Activated T-cell treated with anti-CD3 and anti-CD28 coated beads, Interleukin-2, amount 50 U/mL, for 72 hours (primary cell): ENCODE measurements around the gene WFDC1. TPM values are rescaled to one million over a fixed set of nuclear protein-coding genes. Genes with fewer than 3 reads are reported as not detected.
A peak's percentile ranks its signal among the peaks of the same experiment; 100 is the strongest.

ENCODE experiments used
- ATAC-seq, 2 donors: fragments of 150-1000 bp; cut with Tn5 transposase; replicated peaks in 1 of 2; 2 replicates each; pipeline ENCODE4 v1.10.0; 2021; ENCODE audit warnings: moderate library complexity in 2 of 2, mild to moderate bottlenecking in 1 of 2
- DNase-seq, 2 donors: peaks; one replicate each; pipeline ENCODE4 v3.0.0; 2021 to 2022; ENCODE audit warnings: mixed read lengths in 1 of 2
- H3K27ac Mint-ChIP-seq: one replicate; pipeline ENCODE4 v1.8.0; 2022; ENCODE audit warnings: mild to moderate bottlenecking, moderate library complexity, mixed read lengths
- H3K27me3 Mint-ChIP-seq: one replicate; pipeline ENCODE4 v1.8.0; 2022; ENCODE audit warnings: low read depth, mixed read lengths
- H3K36me3 Mint-ChIP-seq, 2 donors: one replicate each; pipeline ENCODE4 v1.8.0; 2022; ENCODE audit warnings: mixed read lengths in 2 of 2, mild to moderate bottlenecking in 1 of 2; ENCODE audit not compliant: insufficient read depth in 2 of 2
- H3K4me1 Mint-ChIP-seq: one replicate; pipeline ENCODE4 v1.8.0; 2022; ENCODE audit warnings: low read depth, mixed read lengths
- H3K4me3 Mint-ChIP-seq, 2 donors: one replicate each; pipeline ENCODE4 v1.8.0; 2022; ENCODE audit warnings: mild to moderate bottlenecking in 2 of 2, mixed read lengths in 2 of 2, moderate library complexity in 2 of 2
- H3K9me3 Mint-ChIP-seq, 2 donors: one replicate each; pipeline ENCODE4 v1.8.0; 2022; ENCODE audit warnings: mixed read lengths in 2 of 2
- total RNA-seq, 2 donors: library from RNA; stranded (reverse); gene quantifications; one replicate each; pipeline ENCODE4 v1.2.3, GENCODE V29; 2022

The WFDC1 gene
- total RNA-seq, 2 donors from 2014 or later, result not detected

- Mint-ChIP-seq H3K27me3 (peaks cover 46% of the 10 kb centered on the region), H3K4me1 (peaks cover 5% of the 10 kb centered on the region), H3K36me3 (no peaks in the 10 kb centered on the region), H3K9me3 (no peaks in the 10 kb centered on the region), H3K27ac (no peak overlapping the region), H3K4me3 (no peak overlapping the region)
- ATAC-seq (peak in 1 of 2 donors; percentile 46), DNase-seq (no peak)
These were observed 79.3 kb downstream of the WFDC1 start for GRCh38 chr16:84373907-84374489.

GRCh38 chr16:84378099-84378498 lies 83.4 kb downstream of the WFDC1 start:
- ATAC-seq, result no peak
- peaks cover 39% of the 10 kb centered on the region for H3K27me3 Mint-ChIP-seq
- H3K4me3 Mint-ChIP-seq, result no peak overlapping the region
- DNase-seq, result no peak
- H3K4me1 Mint-ChIP-seq, result peaks cover 11% of the 10 kb centered on the region
- H3K36me3 Mint-ChIP-seq, result peaks cover 0 to 2% of the 10 kb centered on the region in 2 donors
- no peak overlapping the region for H3K27ac Mint-ChIP-seq
- H3K9me3 Mint-ChIP-seq, result peaks cover 0 to 2% of the 10 kb centered on the region in 2 donors

GRCh38 chr16:84378567-84378966 lies 83.9 kb downstream of the WFDC1 start:
- ATAC-seq (no peak), DNase-seq (no peak)
- Mint-ChIP-seq H3K27me3 (peaks cover 39% of the 10 kb centered on the region), H3K4me1 (peaks cover 11% of the 10 kb centered on the region), H3K9me3 (peaks cover 0 to 2% of the 10 kb centered on the region in 2 donors), H3K4me3 (no peak overlapping the region), H3K36me3 (peaks cover 0 to 2% of the 10 kb centered on the region in 2 donors), H3K27ac (no peak overlapping the region)

GRCh38 chr16:84379008-84379708 lies 84.5 kb downstream of the WFDC1 start:
- DNase-seq, result no peak
- H3K9me3 Mint-ChIP-seq, result peaks cover under 1 to 2% of the 10 kb centered on the region in 2 donors
- no peak overlapping the region for H3K27ac Mint-ChIP-seq
- H3K4me1 Mint-ChIP-seq, result peaks cover 8% of the 10 kb centered on the region
- H3K27me3 Mint-ChIP-seq, result peaks cover 39% of the 10 kb centered on the region
- no peak overlapping the region for H3K4me3 Mint-ChIP-seq
- ATAC-seq, result no peak
- peaks cover 0 to 2% of the 10 kb centered on the region in 2 donors for H3K36me3 Mint-ChIP-seq

Other genes with a start within 250 kb of the WFDC1 start
- gene MBTPS1, start 177.9 kb upstream of the WFDC1 start, total RNA-seq, result 10 to 100 TPM; 36.6 to 42.0 TPM
- 10 to 100 TPM; 13.0 to 14.6 TPM for gene HSDL1, start 149.7 kb upstream of the WFDC1 start, total RNA-seq
- gene DNAAF1, start 149.6 kb upstream of the WFDC1 start, total RNA-seq, result under 1 TPM in 1 of 2 donors, not detected in 1; 0.19 TPM
- gene TAF1C, start 107.8 kb upstream of the WFDC1 start, total RNA-seq, result 10 to 100 TPM; 41.8 to 51.3 TPM
- under 1 TPM in 1 of 2 donors, not detected in 1; 0.43 TPM for gene ADAD2, start 103.7 kb upstream of the WFDC1 start, total RNA-seq
- gene KCNG4, start 54.9 kb upstream of the WFDC1 start, total RNA-seq, result not detected
- gene ATP2C2, start 73.7 kb downstream of the WFDC1 start, total RNA-seq, result under 1 TPM in 1 of 2 donors, not detected in 1; 0.07 TPM
- 10 to 100 TPM; 15.6 to 27.9 TPM for gene MEAK7, start 209.8 kb downstream of the WFDC1 start, total RNA-seq